Measurements from ENCODE around the gene IFNE. TPM values are rescaled to one million over a fixed set of nuclear protein-coding genes. Genes with fewer than 3 reads are reported as not detected.

Gene IFNE
- total and polyA plus RNA-seq, 2 donors (not counting 3 experiments of a cell fraction or from before 2014, with no cell fraction given), result 0.22 to 1.4 TPM

DNA sequence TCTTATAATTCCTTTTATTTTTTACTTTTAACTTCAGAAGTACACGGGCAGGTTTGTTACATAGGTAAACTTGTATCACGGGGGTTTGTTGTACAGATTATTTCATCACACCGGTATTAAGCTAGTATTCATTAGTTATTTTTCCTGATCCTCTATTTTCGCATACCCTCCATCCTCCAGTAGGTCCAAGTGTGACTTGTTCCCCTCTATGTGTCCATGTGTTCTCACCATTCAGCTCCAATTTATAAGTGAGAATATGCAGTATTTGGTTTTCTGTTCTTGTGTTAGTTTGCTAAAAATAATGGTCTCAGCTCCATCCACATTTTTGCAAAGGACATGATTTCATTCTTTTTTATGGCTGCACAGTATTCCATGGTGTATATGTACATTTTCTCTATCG lies 43.1 kb upstream of the IFNE start:
- no peaks in the 10 kb centered on the region for H3K9me3 ChIP-seq (replicated peaks; ENCODE audit: control insufficient read depth, insufficient read depth, low read length)
- DNase-seq (ENCODE audit: low read depth, low spot score) (no peak), FAIRE-seq (no peak)
- H3K27me3 ChIP-seq (ENCODE audit: control insufficient read depth in 2 of 2, insufficient read depth in 2 of 2, low read length in 2 of 2), result no peaks in the 10 kb centered on the region
- H3K4me2 ChIP-seq (ENCODE audit: insufficient read depth, low read length), result no peak overlapping the region
- intact Hi-C loops (cut with micrococcal nuclease) (no loop called here), dilution Hi-C loops (cut with MboI; ENCODE audit: extremely low pct_ligation_motif_present, low sequenced_read_pairs) (no loop called here)
- BruUV-seq (replicated peaks), result no TSS peak
- no peak overlapping the region for H3K27ac ChIP-seq (ENCODE audit: insufficient read depth, low read depth, low read length)
- H2AFZ ChIP-seq (ENCODE audit: low read depth, low read length), result no peak overlapping the region
- H3K79me2 ChIP-seq (ENCODE audit: control insufficient read depth, insufficient read depth, low read length), result peaks cover 99% of the 10 kb centered on the region
- H3K4me1 ChIP-seq (ENCODE audit: control insufficient read depth, extremely low read depth, insufficient read depth, low read length), result no peaks in the 10 kb centered on the region
- peaks cover 10 to 11% of the 10 kb centered on the region in 2 experiments for H3K36me3 ChIP-seq (ENCODE audit: control insufficient read depth in 2 of 2, extremely low read depth in 1 of 2, insufficient read depth in 2 of 2, low read length in 2 of 2)
- TF ChIP-seq GATA2 (IDR thresholded peaks at IDR 0.05; ENCODE audit: insufficient read depth, insufficient read length, low read depth, low read length) (no peak), POLR2AphosphoS5 (IDR thresholded peaks at IDR 0.05; ENCODE audit: insufficient read depth, low read depth, low read length) (no peak), MYC (IDR thresholded peaks at IDR 0.05; ENCODE audit: low read depth, low read length) (no peak), EZH2 (IDR thresholded peaks at IDR 0.05; ENCODE audit: borderline replicate concordance, low read depth, low read length, severe bottlenecking) (no peak), FOS (IDR thresholded peaks at IDR 0.05; ENCODE audit: borderline replicate concordance, insufficient read depth, low read length) (no peak), POLR2A (IDR thresholded peaks at IDR 0.05; ENCODE audit: low read depth, low read length) (no peak), JUN (IDR thresholded peaks at IDR 0.05; ENCODE audit: borderline replicate concordance, insufficient read depth, insufficient read length, low read depth) (no peak)
- TF ChIP-seq, protein P1, sequence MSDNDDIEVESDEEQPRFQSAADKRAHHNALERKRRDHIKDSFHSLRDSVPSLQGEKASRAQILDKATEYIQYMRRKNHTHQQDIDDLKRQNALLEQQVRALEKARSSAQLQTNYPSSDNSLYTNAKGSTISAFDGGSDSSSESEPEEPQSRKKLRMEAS (IDR thresholded peaks at IDR 0.05; ENCODE audit: insufficient read depth, insufficient read length), result no peak
- TF ChIP-seq, protein P2, sequence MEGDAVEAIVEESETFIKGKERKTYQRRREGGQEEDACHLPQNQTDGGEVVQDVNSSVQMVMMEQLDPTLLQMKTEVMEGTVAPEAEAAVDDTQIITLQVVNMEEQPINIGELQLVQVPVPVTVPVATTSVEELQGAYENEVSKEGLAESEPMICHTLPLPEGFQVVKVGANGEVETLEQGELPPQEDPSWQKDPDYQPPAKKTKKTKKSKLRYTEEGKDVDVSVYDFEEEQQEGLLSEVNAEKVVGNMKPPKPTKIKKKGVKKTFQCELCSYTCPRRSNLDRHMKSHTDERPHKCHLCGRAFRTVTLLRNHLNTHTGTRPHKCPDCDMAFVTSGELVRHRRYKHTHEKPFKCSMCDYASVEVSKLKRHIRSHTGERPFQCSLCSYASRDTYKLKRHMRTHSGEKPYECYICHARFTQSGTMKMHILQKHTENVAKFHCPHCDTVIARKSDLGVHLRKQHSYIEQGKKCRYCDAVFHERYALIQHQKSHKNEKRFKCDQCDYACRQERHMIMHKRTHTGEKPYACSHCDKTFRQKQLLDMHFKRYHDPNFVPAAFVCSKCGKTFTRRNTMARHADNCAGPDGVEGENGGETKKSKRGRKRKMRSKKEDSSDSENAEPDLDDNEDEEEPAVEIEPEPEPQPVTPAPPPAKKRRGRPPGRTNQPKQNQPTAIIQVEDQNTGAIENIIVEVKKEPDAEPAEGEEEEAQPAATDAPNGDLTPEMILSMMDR (IDR thresholded peaks at IDR 0.05; ENCODE audit: extremely low read depth in 1 of 2, insufficient read depth in 1 of 2, low read depth in 1 of 2, low read length in 2 of 2), result no peak
- H4K20me1 ChIP-seq (replicated peaks; ENCODE audit: control insufficient read depth, extremely low read depth, insufficient read depth, low read length), result no peaks in the 10 kb centered on the region
- no peaks in the 10 kb centered on the region for H3K9me1 ChIP-seq (replicated peaks; ENCODE audit: control insufficient read depth, extremely low read depth, insufficient read depth, low read length)
- POLR2A ChIA-PET, result no interaction called here
- H3K9ac ChIP-seq (replicated peaks; ENCODE audit: extremely low read depth, insufficient read depth, low read length), result no peak overlapping the region
- CTCF ChIA-PET, result no interaction called here
- H3K4me3 ChIP-seq (replicated peaks in 1 of 3; ENCODE audit: insufficient read depth in 1 of 3, low read depth in 1 of 3, low read length in 3 of 3), result no peak overlapping the region

All from endothelial cell of umbilical vein (primary cell).